SKM-1 treated with dmso at 0.1 percent for 144 hours (cell line): Measurements from ENCODE around the gene LHX6.
A peak's percentile ranks its signal among the peaks of the same experiment; 100 is the strongest.

ENCODE experiments used
- DNase-seq: peaks from one replicate; lab custom pipeline; 2025; ENCODE audit not compliant: unreplicated experiment; lab: John Stamatoyannopoulos, UW

The LHX6 gene

DNA sequence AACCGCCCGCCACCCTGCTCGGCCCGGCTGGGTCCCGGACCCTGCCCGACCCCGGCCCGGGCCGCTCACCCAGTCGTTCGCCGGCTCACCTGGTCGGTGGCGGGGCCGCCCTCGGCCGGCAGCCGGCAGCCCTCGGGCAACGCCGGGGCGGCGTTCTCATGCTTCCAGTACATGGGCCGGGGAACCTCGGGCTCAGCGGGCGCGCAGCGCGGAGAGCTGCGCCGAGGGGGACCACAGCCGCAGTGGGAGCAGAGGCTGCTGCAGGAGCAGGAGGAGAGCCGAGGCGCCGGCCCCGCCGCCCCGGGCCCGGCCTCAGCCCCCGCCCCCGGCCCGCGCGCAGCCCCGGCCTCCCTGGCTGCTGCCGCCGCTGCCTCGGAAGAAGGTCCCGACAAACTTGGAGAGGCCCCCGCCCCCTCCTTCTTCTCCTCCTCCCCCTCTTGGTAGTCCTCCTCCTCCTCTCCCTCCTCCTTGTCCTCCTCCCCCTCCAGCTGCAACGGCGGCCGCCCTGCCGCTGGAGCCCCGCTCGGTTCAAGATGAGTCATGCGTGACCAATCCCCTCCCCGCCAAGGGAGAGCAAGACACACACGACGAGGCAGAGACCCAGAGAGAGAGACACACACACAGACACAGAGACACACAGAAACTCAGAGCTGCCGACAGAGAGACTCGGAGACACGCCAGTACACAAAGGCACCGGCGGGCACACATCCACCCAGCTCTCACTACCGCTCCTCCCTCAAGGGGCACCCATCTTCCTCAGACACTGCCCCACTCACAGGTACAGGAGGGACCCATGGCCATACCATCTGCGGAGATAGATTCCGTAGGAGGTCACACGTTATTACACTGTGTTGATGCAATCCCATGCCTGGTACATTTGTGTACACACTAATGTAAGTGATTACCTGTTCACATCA is at the start of gene LHX6:
Gene LHX6, minus strand, starts transcription at position 390 of the 917 bp plus-strand sequence. Its CDS starts 217 bp downstream, at position 173.
- DNase-seq, result no peak

DNA sequence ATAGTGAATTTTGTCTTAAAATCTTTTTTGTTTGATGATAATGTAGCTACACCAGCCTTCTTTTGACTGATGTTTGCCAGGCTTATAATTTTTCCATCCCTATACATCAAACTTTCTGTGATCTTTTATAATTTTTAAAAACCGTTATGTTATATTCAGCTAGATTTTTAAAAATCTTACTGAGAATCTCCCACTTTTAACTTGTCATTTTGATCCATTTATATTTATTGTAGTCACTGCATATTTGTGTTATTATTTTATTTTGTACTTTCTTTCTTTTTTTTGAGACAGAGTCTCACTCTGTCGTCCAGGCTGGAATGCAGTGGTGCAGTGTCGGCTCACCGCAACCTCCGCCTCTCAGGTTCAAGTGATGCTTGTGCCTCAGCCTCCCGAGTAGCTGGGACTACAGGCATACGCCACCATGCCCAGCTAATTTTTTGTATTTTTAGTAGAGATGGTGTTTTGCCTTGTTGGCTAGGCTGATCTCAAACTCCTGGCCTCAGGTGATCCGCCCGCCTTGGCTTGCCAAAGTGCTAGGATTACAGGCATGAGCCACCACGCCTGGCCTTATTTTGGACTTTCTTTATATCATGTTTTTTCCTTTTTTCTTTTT is 48.6 kb upstream of the LHX6 start:
- no peak for DNase-seq

- DNase-seq, result no peak
These were observed 47.3 kb upstream of the LHX6 start for GRCh38 chr9:122276096-122276495.

DNA sequence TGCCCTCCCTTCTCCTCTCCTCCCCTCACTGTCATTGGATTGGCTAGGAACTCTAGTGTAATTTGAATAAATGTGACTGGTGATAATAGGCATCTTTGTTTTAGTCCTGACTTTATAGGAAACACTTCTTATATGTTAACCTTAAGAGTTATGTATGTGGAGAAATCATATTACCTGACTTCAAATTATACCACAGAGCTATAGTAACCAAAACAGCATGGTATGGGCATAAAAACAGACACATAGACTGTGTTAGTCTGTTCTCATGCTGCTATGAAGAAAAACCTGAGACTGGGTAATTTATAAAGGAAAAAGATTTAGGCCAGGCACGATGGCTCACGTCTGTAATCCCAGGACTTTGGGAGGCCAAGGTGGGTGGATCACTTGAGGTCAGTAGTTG is 45.3 kb upstream of the LHX6 start:
- DNase-seq, result no peak

GRCh38 chr9:122268041-122268814 is 39.5 kb upstream of the LHX6 start:
- no peak for DNase-seq

DNA sequence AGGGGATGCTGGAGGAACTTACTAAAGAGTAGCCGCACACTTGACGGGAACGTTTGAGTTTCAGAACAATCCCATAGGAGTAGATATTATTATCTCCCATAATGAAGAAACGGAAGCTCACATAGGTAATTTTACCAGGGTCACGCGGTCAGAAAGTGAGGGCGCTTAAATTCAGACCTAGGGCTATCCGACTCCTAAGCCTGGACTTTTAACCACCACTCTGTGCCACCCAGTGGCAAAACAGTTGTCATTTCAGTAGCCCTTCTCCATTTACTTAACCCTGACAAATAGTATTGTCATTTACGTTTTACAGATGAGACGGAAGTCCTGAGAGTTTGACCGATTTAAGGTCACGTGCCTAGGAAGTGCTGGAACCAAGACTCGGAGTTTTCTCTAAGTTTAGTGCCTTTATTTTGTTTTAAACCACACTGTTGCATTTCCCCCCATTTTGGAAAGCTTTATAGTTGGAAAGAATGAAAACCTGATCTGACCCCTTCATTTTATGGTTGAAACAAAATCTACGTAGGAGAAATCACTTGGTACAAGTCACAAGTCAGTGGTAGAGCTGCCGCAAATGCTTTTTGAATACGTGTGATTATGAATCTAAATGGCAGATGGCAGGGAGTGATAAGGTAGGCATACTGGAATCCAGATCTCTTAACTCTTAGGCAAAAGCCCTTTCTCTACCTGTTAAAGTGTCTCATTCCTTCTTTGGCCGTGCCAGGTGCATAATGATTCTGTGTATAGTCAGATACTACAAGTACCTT is 36.6 kb upstream of the LHX6 start:
- peak; percentile 41 for DNase-seq

GRCh38 chr9:122264360-122265148 is 35.8 kb upstream of the LHX6 start, which contains the start of the genes MRRF and RBM18:
TSS of gene MRRF (plus strand) at chr9:122264882. CDS start at chr9:122270892, 6,010 bp downstream.
TSS of gene RBM18 (minus strand) at chr9:122264840. CDS start at chr9:122261492, 3,348 bp downstream.
- DNase-seq, result peak; percentile 86

DNA sequence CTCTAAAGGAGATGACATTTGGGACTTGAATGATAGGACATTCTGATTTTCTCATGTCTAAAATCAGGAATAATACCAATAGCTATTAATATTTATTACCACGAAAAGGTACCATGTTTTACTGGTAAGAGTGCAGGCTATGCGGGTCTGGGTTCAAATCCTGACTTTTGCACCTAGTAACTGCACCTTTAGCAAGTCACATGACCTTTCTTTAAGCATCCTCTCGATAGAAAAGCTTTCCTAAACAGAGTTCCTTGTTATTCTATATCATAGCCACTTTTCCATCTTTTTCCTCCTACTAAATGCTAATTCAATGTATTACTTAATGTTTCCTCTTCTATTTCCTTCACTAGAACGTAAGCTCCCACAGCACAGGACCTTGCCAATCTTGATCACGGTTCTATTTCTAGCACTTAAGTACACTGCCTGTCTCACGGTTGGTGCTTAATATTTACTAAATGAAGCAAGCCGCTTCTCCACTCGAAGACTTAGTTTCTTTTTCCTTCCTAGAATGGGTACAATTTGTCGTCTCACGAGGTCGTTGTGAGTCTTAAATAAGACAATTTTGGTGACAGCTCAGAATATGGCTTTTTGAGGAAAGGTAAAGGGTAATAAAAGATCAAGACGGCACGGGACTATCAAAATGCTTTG is 35.1 kb upstream of the LHX6 start:
- no peak for DNase-seq

- no peak for DNase-seq
These were observed 33.3 kb upstream of the LHX6 start for GRCh38 chr9:122262073-122262472.

GRCh38 chr9:122261469-122261881 is 32.7 kb upstream of the LHX6 start:
- no peak for DNase-seq

DNA sequence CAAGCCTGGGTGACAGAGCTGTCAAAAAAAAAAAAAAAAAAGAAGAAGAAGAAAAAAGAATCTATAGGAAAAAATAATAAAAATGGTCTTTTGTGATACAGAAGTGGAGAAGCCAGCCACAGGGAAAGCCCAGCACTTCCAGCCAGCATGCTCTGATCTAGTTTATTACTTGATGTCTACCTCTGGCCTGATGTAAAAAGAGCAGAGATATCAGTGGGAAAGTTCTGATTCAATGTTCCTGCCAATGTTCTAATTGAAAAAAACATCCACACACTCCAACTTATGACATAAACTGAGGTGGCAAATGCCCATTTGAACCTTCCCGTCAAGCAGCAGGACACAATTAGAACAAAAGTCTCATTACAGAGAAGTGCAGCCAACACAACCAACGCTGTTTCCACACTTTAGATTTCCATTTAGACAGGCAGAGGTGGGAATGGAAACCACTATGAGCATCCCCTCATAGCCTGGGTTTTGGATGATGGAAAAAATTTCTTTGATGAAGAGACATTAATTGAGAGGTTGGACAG is 30.2 kb upstream of the LHX6 start:
- DNase-seq, result no peak

GRCh38 chr9:122256206-122256605 is 27.4 kb upstream of the LHX6 start:
- no peak for DNase-seq

DNA sequence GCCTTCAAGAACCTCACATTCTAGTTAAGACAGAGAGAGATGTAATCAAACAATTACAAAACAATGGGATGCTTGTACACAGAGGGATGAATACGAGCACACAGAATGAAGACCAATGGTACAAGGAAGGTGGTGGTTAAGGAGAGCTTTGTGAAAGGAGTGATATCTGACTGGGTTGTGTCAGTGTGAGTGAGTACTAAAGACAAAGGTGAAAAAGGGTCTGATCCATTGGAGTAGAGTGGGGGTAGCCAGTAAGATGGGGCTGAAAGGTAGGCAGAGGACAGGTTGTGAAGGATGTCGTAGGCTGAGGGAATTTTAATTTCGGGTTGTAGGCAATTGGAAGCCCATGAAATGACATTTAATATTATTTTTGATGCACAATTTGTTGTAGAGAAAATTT is 26.0 kb upstream of the LHX6 start:
- no peak for DNase-seq

- no peak for DNase-seq
These were observed 24.0 kb upstream of the LHX6 start for GRCh38 chr9:122252796-122253195.

- DNase-seq, result no peak
These were observed 22.6 kb upstream of the LHX6 start for GRCh38 chr9:122251351-122251750.

- DNase-seq, result no peak
These were observed 19.7 kb upstream of the LHX6 start for GRCh38 chr9:122248448-122248865.

- no peak for DNase-seq
These were observed 17.9 kb upstream of the LHX6 start for GRCh38 chr9:122246666-122247065.

DNA sequence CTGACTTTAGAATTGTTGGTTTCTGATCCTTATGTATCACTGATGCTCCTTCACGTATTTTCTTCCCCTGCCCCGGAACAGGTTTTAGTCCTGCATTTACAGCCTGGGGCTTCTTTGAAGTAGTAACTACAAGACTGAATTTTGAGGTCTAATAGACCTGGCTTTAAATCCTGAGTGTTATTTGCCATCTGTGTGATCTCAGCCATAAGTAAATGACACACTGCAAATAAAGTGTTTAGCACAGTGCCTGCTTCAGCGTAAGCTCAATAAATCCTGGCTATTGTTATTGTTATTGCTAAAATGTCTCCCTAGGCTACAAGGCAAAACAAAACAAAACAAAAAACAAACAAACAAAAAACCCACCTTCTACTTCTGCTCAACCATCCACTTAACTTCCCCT is 15.6 kb upstream of the LHX6 start:
- no peak for DNase-seq

DNA sequence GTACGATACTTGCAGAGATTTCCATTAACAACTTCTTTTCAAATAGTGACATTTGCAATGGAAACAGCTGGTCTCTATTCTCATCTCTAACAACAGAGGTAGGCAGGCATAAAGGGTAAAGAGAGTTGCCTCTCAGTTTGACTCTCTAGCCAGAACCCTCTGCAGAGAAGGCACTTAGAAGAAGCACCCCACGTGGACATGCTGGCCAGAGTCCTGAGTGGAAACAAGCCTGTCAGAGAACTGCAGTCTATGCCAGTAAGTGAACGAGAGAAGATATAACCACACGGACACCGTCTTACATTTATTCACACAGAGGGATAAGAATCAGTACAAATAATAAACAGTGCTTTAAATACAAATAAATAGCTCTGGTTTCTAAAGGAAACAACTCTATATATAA is 11.0 kb upstream of the LHX6 start:
- no peak for DNase-seq
